Rectal smooth muscle tissue (tissue), 1 donor: Measurements from ENCODE around the gene PTK6.
A peak's percentile ranks its signal among the peaks of the same experiment; 100 is the strongest.

Source experiments
- H3K27ac ChIP-seq: one replicate; pipeline ENCODE4 v1.7.0; 2013; ENCODE audit warnings: low read depth, low read length, inconsistent platforms
- H3K27me3 ChIP-seq: one replicate; pipeline ENCODE4 v1.7.0; 2013; ENCODE audit warnings: low read length; ENCODE audit not compliant: control insufficient read depth, insufficient read depth
- H3K36me3 ChIP-seq: one replicate; pipeline ENCODE4 v1.7.0; 2013; ENCODE audit warnings: low read length; ENCODE audit not compliant: control insufficient read depth, insufficient read depth
- H3K4me1 ChIP-seq: one replicate; pipeline ENCODE4 v1.7.0; 2013; ENCODE audit warnings: low read length; ENCODE audit not compliant: control insufficient read depth, insufficient read depth
- H3K4me3 ChIP-seq: one replicate; pipeline ENCODE4 v1.7.0; 2013; ENCODE audit warnings: low read length
- H3K9ac ChIP-seq: one replicate; pipeline ENCODE4 v1.7.0; 2013; ENCODE audit warnings: low read length

Gene PTK6

DNA sequence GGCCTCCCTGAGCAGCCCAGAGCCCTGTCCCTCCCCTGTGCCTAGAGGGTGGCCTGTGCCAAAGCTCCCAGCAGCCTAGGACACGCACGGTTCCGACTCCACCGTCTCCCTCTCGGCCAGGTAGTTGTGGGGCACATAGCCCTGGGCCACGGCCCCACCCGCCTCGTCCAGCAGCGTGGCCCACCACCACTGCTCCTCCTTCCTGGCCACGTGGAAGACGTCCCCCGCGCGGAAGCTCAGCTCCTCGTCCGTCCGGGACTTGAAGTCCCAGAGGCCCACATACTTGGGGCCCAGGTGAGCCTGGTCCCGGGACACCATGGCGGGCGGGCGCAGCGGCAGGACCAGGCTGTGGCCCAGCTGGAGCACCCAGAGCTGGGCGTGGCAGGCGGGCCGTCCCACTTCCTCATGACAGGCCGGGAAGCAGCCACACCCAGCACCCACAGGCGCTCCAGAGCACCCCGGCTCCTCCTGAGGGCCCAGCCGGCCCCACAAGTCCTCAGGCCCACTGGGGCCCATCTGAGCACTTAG, at the start of gene PTK6:
PTK6 (minus strand) TSS at position 380 of the 528 bp plus-strand sequence; CDS start at position 318, 62 bp downstream.
- Histone ChIP-seq H3K4me1 (no peaks in the 10 kb centered on the region), H3K4me3 (peak within 1 kb of the TSS; percentile 64), H3K27ac (peak within 1 kb of the TSS; percentile 24), H3K27me3 (peaks cover 9% of the 10 kb centered on the region), H3K36me3 (no peaks in the 10 kb centered on the region), H3K9ac (peak within 1 kb of the TSS; percentile 80)

DNA sequence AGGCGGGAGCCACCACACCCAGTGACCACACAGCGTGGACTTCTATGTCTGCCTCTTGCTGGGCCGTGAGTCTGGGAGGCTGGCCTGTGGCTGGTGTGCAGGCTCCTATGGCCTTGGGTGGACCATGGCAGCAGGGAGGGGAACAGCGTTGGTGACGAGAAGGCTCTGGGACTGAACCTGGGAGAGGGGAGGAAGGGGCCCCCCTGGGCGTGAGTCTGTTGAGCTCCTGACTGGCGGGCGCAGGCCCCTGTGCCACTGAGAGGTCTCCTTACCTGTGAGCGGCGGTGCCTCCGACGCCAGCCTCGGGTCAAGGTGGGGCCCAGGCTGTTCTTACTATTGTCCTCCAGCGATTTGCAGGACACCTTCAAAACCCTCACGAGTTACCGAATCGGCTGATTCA, 49.6 kb upstream of the PTK6 start:
- no peaks in the 10 kb centered on the region for H3K4me1 ChIP-seq
- H3K27me3 ChIP-seq, result no peaks in the 10 kb centered on the region
- no peaks in the 10 kb centered on the region for H3K36me3 ChIP-seq
- no peak overlapping the region for H3K27ac ChIP-seq
- H3K9ac ChIP-seq, result no peak overlapping the region
- no peak overlapping the region for H3K4me3 ChIP-seq

DNA sequence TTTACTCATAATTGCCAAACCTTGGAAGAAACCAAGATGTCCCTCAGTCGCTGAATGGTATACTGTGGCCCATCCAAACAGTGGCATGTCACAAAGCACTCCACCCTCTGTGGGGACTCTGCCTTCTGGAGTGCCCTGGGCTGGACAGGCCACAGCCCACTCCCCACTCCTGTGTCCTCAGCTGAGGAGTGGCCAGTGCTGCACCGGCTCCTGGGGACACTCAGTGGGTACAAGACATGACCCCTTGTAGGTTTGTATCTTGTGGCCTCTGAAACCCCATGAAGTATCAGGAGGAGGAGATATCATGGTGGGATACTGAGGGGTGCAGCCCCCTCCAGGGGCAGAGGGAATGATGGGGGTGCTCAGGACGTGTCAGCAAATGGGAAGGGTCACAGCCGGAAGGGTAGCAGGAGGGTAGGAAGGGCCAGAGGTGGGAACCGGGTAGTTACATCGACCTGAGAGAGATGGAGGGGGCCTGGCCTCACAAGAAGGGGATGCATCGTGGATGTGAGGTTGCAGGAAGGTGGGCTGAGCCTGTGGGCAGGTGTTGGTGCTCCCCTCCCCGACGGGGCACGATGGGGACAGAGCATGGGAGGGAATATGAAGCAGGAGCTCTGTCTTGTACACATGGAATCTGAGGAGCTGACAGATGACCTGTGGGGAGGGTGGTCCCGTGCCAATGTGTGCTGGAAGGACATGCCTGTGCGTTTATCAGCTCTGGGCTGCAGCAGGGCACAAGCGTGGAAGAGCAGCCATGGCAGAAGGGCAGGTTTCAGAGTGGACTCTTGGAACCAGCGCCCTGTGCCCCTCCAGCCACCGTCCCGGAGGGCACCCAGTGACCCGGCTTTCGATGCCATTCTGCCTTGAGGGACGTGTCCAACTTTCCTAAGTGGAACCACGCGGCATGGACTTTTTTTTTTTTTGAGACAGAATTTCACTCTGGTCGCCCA, 48.7 kb upstream of the PTK6 start:
- Histone ChIP-seq H3K36me3 (no peaks in the 10 kb centered on the region), H3K4me1 (no peaks in the 10 kb centered on the region), H3K9ac (no peak overlapping the region), H3K4me3 (no peak overlapping the region), H3K27ac (no peak overlapping the region), H3K27me3 (no peaks in the 10 kb centered on the region)

DNA sequence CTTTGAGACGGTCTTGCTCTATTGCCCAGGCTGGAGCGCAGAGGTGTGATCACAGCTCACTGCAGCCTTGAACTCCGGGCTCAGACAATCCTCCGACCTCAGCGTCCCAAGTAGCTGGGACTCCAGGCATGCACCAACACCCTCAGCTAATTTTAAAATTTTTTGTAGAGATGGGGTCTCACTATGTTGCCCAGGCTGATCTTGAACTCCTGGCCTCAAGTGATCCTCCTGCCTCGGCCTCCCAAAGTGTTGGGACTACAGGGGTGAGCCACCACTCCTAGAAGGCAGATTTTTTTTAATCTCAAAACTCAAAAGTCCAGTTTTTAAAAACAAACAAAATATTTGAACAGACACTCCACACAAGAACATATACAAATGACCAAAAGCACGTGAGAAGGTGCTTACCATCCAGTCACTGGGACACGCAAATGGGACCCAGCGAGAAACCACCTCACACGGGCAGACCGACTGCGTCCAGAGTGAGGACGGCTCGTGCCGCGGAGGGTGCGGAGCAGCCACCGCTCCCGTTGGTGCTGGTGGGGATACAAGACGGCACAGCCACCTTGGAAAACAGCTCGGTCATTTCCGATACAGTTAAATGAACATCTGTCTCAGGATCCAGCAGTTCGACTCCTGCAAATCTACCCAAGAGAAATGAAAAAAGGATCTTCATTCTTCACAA, 45.3 kb upstream of the PTK6 start:
- no peak overlapping the region for H3K4me3 ChIP-seq
- H3K36me3 ChIP-seq, result no peaks in the 10 kb centered on the region
- H3K27me3 ChIP-seq, result peaks cover 3% of the 10 kb centered on the region
- no peak overlapping the region for H3K9ac ChIP-seq
- no peak overlapping the region for H3K27ac ChIP-seq
- H3K4me1 ChIP-seq, result no peaks in the 10 kb centered on the region

DNA sequence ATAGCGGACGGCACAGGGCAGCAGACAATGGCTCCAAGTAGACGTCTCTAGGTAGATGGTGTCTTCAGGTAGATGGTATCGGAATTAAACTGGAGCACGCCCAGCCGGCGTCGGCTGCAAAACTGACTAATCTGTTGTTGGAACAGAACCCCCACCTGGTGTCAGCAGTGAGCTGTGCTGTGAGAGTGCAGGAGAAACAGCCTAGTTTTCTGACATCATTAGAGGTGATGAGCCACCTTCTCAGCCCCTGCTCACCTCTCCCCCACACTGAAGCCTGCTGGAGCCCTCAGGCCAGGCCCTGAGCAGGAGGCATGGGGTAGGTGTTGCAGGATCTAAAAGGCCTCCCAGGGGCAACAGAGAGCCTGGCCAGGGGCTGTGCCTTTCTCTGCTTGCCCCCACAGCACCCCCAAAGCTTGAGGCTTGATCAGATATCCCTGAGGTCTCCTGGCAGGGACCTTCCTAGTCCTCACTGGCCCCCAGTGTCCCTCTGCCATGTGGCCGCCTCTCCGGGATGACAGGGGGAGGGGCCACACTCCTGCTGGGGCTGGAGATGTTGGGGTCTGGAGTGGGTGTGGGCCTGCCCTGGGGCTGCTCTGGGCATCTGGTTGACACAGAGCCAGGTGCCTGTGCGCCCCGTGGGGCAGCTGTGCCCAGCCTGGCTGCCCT, 43.8 kb upstream of the PTK6 start:
- Histone ChIP-seq H3K27me3 (peaks cover 3% of the 10 kb centered on the region), H3K4me1 (peaks cover 2% of the 10 kb centered on the region), H3K27ac (no peak overlapping the region), H3K4me3 (no peak overlapping the region), H3K9ac (no peak overlapping the region), H3K36me3 (no peaks in the 10 kb centered on the region)

DNA sequence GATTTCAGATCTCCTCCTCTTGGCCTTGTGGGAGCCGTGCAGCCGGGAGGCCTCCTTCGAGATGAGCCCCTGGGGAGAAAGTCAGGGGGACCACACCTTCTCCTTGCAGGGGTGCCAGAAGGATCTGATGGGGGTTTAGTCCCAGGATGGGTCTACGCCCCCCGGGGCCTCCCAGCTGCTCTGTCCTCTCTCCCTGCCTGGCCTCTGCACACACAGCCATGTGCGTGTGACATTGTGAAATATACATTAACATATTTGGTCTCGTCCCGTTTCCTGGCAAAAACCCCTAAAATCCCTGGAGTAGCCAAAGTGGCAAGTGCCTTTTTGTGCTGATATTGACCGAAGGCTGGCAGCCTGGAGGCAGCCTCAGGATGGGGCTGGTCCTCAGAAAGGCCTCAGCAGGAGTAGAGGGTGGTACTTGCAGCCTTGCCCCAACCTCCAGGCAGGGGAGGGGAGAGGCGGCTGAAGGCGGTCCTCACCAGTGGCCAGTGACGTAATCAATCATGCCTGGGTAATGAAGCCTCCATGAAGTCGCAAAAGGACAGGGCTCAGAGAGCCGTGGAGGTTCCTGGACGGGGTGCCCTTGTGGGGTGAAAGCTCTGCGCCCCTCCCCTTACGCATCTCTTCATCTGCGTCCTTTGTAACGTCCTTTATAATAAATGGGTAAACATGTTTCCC, 42.0 kb upstream of the PTK6 start:
- no peak overlapping the region for H3K9ac ChIP-seq
- H3K4me1 ChIP-seq, result peaks cover 6% of the 10 kb centered on the region
- peaks cover 3% of the 10 kb centered on the region for H3K27me3 ChIP-seq
- H3K27ac ChIP-seq, result no peak overlapping the region
- H3K4me3 ChIP-seq, result no peak overlapping the region
- H3K36me3 ChIP-seq, result no peaks in the 10 kb centered on the region

DNA sequence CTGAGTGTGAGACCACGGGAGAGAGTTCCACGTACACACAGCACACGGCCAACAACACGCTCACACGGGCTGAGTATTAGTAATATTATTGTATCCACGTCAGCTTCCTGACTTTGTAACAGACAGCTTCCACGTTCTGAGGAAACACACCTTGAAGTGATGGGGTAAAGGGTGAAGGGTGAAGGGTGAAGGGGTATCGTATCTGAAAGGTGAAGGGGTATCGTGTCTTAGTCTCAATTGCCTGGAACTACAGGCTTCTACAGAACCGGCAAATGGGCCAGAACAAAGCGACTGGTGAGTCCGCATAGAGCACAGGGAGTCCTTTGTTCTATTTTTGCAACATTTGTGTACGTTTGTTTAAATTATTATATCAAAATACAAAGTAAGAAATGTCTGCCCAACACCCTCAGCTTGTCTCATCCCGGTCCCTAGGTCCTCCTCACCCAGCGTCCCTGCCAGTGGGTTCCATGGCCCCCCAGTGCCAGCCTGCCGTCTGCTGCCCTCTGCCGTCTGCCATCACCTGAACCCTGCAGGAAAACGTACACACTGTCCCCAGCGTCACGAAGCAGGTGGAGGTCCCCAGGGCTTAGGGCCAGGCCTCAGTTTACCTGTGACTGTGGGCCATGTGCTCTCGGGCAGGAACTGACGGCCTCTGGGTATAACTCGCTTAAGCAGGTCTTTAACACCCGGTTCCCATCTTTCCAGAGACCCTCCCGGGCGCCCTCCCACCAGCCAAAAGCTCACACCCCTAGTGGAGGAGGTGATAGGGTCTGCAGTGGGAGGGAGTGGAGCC, 41.2 kb upstream of the PTK6 start:
- Histone ChIP-seq H3K27me3 (peaks cover 3% of the 10 kb centered on the region), H3K4me1 (peaks cover 6% of the 10 kb centered on the region), H3K36me3 (no peaks in the 10 kb centered on the region), H3K27ac (no peak overlapping the region), H3K9ac (no peak overlapping the region), H3K4me3 (no peak overlapping the region)

DNA sequence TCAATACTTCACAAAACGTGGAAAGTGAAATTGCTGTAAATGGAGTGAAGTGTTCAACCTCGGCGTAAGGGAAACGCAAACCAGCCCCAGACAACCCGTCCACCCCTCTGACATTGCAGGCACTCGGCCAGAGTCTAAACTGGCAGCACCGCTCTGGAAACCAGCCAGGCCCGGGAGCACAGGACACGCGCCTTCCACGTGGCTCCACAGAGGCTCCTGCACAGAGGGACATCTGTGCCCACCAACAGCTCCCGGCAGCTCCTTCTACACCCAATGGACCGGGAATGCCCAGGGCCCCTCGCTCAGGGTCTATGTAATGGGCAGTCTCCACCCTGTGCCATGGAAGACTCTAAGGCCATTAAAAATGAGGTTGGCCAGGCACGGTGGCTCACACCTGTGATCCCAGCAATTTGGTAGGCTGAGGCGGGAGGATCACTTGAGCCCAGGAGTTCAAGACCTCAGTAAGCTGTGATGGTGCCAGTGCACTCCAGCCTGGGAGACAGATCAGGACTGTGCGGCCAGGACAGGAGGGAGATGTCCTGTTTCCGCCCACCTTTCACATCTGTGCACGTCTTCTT, 40.2 kb upstream of the PTK6 start:
- Histone ChIP-seq H3K36me3 (no peaks in the 10 kb centered on the region), H3K27me3 (peaks cover 3% of the 10 kb centered on the region), H3K4me3 (no peak overlapping the region), H3K27ac (no peak overlapping the region), H3K9ac (no peak overlapping the region), H3K4me1 (peaks cover 6% of the 10 kb centered on the region)

DNA sequence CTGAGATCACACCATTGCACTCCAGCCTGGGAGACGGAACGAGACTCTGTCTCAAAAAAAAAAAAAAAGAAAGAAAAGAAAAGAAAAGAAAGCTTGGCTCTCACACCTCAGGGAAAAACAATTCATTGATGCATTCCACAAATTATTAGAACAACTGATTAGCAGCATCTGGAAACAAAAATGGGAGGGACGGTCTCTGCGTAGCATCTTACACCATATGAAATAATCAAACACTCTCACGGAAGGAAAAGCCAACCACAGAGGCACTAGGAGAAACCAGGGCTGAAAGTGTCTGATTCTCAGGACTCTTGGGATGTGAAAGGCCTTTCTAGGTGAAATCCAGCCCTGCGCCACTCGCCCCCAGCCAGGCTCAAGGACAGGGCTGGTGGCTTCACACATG, 39.1 kb upstream of the PTK6 start:
- Histone ChIP-seq H3K27me3 (peaks cover 3% of the 10 kb centered on the region), H3K36me3 (no peaks in the 10 kb centered on the region), H3K9ac (no peak overlapping the region), H3K27ac (no peak overlapping the region), H3K4me3 (no peak overlapping the region), H3K4me1 (peaks cover 6% of the 10 kb centered on the region)

DNA sequence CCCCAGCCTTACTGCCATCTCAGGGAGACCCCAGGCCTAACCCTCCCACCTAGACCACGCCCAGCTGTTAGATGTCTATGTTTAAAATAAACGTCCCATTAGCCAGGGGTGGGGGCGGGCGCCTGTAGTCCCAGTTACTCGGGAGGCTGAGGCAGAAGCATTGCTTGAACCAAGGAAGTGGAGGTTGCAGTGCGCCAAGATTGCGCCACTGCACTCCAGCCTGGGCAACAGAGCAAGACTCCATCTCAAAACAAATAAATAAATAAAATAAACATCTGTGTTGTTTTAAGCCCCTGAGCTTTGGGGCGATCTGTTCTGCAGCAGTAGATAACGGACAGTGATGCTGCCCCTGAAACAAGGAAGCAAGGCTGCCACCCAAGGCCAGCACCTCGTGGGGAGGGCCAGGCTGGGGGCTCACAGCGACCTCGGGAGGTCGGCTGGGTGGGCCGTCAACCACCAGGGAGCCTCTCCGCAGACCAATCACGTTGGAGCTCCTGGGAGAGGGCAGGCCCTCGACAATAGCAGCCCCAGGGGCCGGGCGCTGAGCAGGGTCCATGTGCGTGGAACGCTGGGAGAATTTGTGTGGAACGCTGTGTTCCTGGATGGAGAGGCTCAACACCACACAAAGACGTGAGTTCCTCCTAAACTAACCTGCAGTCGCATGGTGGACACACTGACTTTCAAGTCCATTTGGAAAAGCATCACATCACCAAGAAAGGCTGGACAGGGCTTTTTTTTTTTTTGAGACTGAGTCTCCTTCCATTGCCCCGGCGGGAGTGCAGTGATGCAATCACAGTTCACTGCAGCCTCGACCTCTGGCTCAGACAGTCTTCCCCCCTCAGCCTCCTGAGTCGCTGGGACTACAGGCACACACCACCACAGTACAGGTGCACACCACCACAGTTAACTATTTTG, 37.9 kb upstream of the PTK6 start:
- peaks cover 6% of the 10 kb centered on the region for H3K4me1 ChIP-seq
- H3K27me3 ChIP-seq, result peaks cover 3% of the 10 kb centered on the region
- no peaks in the 10 kb centered on the region for H3K36me3 ChIP-seq
- no peak overlapping the region for H3K27ac ChIP-seq
- peak overlapping the region; percentile 71 for H3K4me3 ChIP-seq
- no peak overlapping the region for H3K9ac ChIP-seq
